Ishikawa (cell line): ENCODE data around the gene LRRC8E.

Source experiments
- CEBPB ChIP-seq: IDR thresholded peaks from 2 replicates; pipeline ENCODE4 v1.6.1; 2012
- CREB1 ChIP-seq: IDR thresholded peaks from 2 replicates; pipeline ENCODE4 v1.6.1; 2012; ENCODE audit warnings: low read depth
- EGR1 ChIP-seq: IDR thresholded peaks from 2 replicates; pipeline ENCODE4 v1.6.1; 2012
- EP300 ChIP-seq: IDR thresholded peaks from 2 replicates; pipeline ENCODE4 v1.6.1; 2012; ENCODE audit warnings: borderline replicate concordance
- FOXM1 ChIP-seq: IDR thresholded peaks from 2 replicates; pipeline ENCODE4 v1.6.1; 2012; ENCODE audit warnings: low read depth, borderline replicate concordance
- NFIC ChIP-seq: IDR thresholded peaks from 2 replicates; pipeline ENCODE4 v1.6.1; 2012
- RAD21 ChIP-seq: IDR thresholded peaks from 2 replicates; pipeline ENCODE4 v1.6.1; 2012; ENCODE audit warnings: low read depth
- REST ChIP-seq: IDR thresholded peaks from 2 replicates; pipeline ENCODE4 v1.6.1; 2012; ENCODE audit warnings: low read depth, mild to moderate bottlenecking
- TAF1 ChIP-seq: IDR thresholded peaks from 2 replicates; pipeline ENCODE4 v1.6.1; 2012; ENCODE audit warnings: low read depth, mild to moderate bottlenecking
- TCF12 ChIP-seq: IDR thresholded peaks from 2 replicates; pipeline ENCODE4 v1.6.1; 2012; ENCODE audit warnings: low read depth
- TEAD4 ChIP-seq: IDR thresholded peaks from 2 replicates; pipeline ENCODE4 v1.6.1; 2012
- USF1 ChIP-seq: IDR thresholded peaks from 2 replicates; pipeline ENCODE4 v1.6.1; 2012
- YY1 ChIP-seq: IDR thresholded peaks from 2 replicates; pipeline ENCODE4 v1.6.1; 2012; ENCODE audit warnings: low read depth
- ZBTB7A ChIP-seq: IDR thresholded peaks from 2 replicates; pipeline ENCODE4 v1.6.1; 2012; ENCODE audit warnings: low read depth
- TF ChIP-seq, protein P1 (sequence below): IDR thresholded peaks from 2 replicates; pipeline ENCODE4 v1.6.1; 2012

Gene LRRC8E

GRCh38 chr19:7903244-7904073, 15.1 kb downstream of the LRRC8E start, which contains the start of gene MAP2K7:
TSS of gene MAP2K7 (plus strand) at chr19:7903877. CDS start at chr19:7903945, 68 bp downstream.
- no peak for TF ChIP-seq FOXM1
- no peak for TF ChIP-seq TEAD4
- TF ChIP-seq TCF12, result peak; percentile 36
- no peak for TF ChIP-seq EGR1
- TF ChIP-seq RAD21, result peak; percentile 46; the same call in 1 of the 2 replicates
- TF ChIP-seq CREB1, result no peak
- peak; percentile 82 for TF ChIP-seq TAF1
- TF ChIP-seq USF1, result peak; percentile 62; the same call in 1 of the 2 replicates
- TF ChIP-seq, protein P1, sequence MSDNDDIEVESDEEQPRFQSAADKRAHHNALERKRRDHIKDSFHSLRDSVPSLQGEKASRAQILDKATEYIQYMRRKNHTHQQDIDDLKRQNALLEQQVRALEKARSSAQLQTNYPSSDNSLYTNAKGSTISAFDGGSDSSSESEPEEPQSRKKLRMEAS, result peak; percentile 96
- TF ChIP-seq REST, result no peak
- no peak for TF ChIP-seq ZBTB7A
- no peak for TF ChIP-seq EP300
- TF ChIP-seq YY1, result peak; percentile 90
- no peak for TF ChIP-seq CEBPB
- TF ChIP-seq NFIC, result peak; percentile 35; the same call in 1 of the 2 replicates

DNA sequence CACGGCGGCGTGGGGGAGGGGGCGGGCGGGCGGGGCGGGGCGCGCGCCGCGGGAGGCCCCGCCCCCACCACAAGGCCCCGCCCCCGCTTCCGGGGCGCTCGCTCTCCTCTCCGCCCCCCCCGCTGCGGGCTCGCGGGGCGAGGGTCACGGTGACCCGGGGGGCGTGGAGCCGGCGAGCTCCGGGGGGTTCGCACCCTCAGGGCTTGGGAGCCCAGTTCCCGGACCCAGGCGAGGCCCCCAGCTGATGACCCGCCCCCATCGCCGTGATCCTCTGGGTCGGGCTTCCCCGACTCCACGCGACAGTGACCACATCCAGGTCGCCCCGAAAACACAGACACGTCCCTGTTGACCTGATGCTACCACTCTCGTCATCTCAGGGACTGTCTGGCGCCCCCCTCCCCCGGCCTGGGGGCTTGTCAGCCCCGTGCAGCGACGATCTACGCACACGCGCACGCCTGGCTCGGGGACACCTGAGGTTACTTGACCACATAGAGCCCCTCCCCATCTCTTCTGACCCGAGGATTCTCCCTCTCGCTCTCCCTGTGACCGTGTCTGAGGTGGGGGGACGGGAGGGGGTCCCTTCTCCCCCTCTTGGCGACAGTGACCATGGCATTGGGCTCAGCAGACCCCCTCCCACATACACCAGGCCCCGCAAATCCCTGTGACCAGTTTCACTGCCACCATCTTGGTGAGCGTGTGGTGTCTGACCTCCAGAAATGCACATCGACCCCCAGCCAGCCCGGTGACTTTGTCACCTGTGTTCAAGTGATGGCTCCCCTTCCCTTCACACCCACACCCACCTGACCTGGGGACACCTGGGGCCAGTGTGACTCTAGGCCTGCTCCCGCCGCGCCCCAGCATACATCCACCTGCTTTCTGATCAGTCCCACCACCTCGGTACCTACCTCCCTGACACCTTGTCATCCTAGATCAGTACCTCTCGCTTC, 16.0 kb downstream of the LRRC8E start:
- TF ChIP-seq CREB1, result no peak
- TF ChIP-seq ZBTB7A, result peak; percentile 86
- no peak; the same call in 1 of the 2 replicates for TF ChIP-seq EGR1

DNA sequence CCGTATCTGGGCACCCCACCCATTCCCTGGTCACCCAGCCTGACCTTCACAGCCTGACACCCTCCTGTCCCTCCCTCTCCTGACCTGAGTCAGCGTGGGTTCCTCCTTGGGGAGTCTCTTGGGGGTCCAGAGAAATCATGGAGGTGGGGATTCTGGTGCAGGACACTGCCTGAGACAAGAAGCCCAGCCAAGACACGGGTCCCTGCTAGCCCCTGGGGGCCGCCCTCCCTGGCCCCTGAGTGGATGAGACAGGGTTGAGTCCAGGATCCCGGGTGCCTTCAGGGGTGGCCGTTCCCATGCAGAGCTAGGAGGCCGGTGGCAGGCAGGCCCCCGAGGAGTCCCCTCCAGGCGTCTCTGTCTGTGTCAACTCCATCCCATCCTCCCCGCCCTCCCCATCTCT, 17.0 kb downstream of the LRRC8E start:
- TF ChIP-seq RAD21 (no peak), REST (no peak), FOXM1 (no peak), USF1 (no peak), EGR1 (no peak), CREB1 (no peak), TEAD4 (no peak), CEBPB (no peak), TAF1 (no peak), NFIC (no peak), ZBTB7A (no peak), EP300 (no peak), YY1 (no peak), TCF12 (no peak)
- TF ChIP-seq, protein P1, result no peak

- TF ChIP-seq FOXM1, result no peak
- TF ChIP-seq NFIC, result no peak
- no peak for TF ChIP-seq TAF1
- TF ChIP-seq RAD21, result no peak
- no peak for TF ChIP-seq REST
- no peak for TF ChIP-seq CEBPB
- no peak for TF ChIP-seq TEAD4
- no peak for TF ChIP-seq EP300
- no peak for TF ChIP-seq TCF12
- no peak for TF ChIP-seq USF1
- no peak for TF ChIP-seq ZBTB7A
- TF ChIP-seq, protein P1, result no peak
- no peak for TF ChIP-seq YY1
These were observed 17.5 kb downstream of the LRRC8E start for GRCh38 chr19:7905859-7906258.
